Mucosa of gallbladder (tissue), 1 donor: Measurements from ENCODE around the gene WRNIP1. TPM values are rescaled to one million over a fixed set of nuclear protein-coding genes. Genes with fewer than 3 reads are reported as not detected.

Experiments
- total RNA-seq: library from RNA; stranded (reverse); gene quantifications from one replicate; pipeline ENCODE4 v1.2.1, GENCODE V29; 2021
- donor health status: DM: no; HTN: no; CAD: no.

Gene WRNIP1
- total RNA-seq, 1 donor from 2014 or later: 47.4 TPM

Other genes with a start within 250 kb of the WRNIP1 start
- 0.63 TPM for gene MYLK4, start 14.5 kb upstream of the WRNIP1 start, total RNA-seq
- 62.0 TPM for gene SERPINB1, start 76.5 kb downstream of the WRNIP1 start, total RNA-seq
- gene SERPINB9, start 137.9 kb downstream of the WRNIP1 start, total RNA-seq: 11.8 TPM
- 141 TPM for gene SERPINB6, start 206.2 kb downstream of the WRNIP1 start, total RNA-seq
- gene NQO2, start 234.5 kb downstream of the WRNIP1 start, total RNA-seq: 35.0 TPM